SK-N-MC (cell line): ENCODE data around the gene AIM2.
A peak's percentile ranks its signal among the peaks of the same experiment; 100 is the strongest.

Source experiments
- DNase-seq: peaks from one replicate; pipeline ENCODE4 v3.0.0-alpha.2; 2011; ENCODE audit warnings: low read depth, low spot score
- H3K27ac ChIP-seq: fragments of 200-600 bp; sonication (generic); 2 replicates; pipeline ENCODE4 v1.5.1; 2016; ENCODE audit warnings: mixed run types
- H3K36me3 ChIP-seq: fragments of 200-600 bp; sonication (generic); 2 replicates; pipeline ENCODE4 v1.6.1; 2017; ENCODE audit warnings: antibody characterized with exemption, low read length, mixed read lengths; ENCODE audit not compliant: insufficient read depth
- H3K4me3 ChIP-seq: fragments of 200-600 bp; sonication (generic); 2 replicates; pipeline ENCODE4 v1.5.1; 2016
- H3K9ac ChIP-seq: fragments of 200-600 bp; sonication (generic); 2 replicates; pipeline ENCODE4 v1.8.0; 2017; ENCODE audit warnings: mixed run types, mixed read lengths; ENCODE audit not compliant: insufficient read length
- H3K9me3 ChIP-seq: fragments of 200-600 bp; sonication (generic); 2 replicates; pipeline ENCODE4 v1.6.1; 2017; ENCODE audit warnings: low read depth, mild to moderate bottlenecking, antibody characterized with exemption, low read length, moderate library complexity, mixed read lengths
- EZH2 ChIP-seq: fragments of 200-600 bp; sonication (generic); IDR thresholded peaks from one replicate; pipeline ENCODE4 v1.6.1; 2017; ENCODE audit warnings: antibody characterized with exemption
- FOXP2 ChIP-seq: optimal IDR thresholded peaks from 2 replicates; pipeline ENCODE3; 2011; ENCODE audit warnings: mild to moderate bottlenecking, moderate library complexity; ENCODE audit not compliant: insufficient read depth; ENCODE audit errors: extremely low read length, control extremely low read depth
- POLR2AphosphoS5 ChIP-seq: IDR thresholded peaks from 2 replicates; pipeline ENCODE4 v1.6.1; 2012; ENCODE audit warnings: mild to moderate bottlenecking, low read depth, low read length, borderline replicate concordance

The AIM2 gene

DNA sequence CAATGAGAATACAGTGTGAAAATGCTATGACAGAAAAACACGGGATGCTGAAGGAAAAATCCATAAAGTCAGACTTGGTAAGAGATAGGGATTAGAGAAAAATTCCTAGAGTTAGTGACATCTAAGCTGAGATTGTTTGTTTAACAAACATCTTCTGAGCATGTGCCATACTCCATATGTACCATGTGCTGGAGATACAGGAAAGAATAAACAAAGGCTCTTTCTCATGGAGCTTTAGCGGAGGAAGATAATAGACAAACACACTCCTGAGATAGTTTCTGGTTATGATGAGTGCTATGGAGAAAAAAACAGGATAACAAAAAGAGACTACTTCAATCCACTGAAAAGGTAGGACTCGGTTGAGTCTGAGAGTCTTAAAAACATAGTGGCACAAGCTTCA is 22.0 kb upstream of the AIM2 start:
- Histone ChIP-seq H3K36me3 (no peaks in the 10 kb centered on the region), H3K4me3 (no peak overlapping the region), H3K27ac (no peak overlapping the region), H3K9ac (no peak overlapping the region), H3K9me3 (no peaks in the 10 kb centered on the region)
- no peak for DNase-seq
- TF ChIP-seq FOXP2 (no peak), POLR2AphosphoS5 (no peak), EZH2 (no peak)

DNA sequence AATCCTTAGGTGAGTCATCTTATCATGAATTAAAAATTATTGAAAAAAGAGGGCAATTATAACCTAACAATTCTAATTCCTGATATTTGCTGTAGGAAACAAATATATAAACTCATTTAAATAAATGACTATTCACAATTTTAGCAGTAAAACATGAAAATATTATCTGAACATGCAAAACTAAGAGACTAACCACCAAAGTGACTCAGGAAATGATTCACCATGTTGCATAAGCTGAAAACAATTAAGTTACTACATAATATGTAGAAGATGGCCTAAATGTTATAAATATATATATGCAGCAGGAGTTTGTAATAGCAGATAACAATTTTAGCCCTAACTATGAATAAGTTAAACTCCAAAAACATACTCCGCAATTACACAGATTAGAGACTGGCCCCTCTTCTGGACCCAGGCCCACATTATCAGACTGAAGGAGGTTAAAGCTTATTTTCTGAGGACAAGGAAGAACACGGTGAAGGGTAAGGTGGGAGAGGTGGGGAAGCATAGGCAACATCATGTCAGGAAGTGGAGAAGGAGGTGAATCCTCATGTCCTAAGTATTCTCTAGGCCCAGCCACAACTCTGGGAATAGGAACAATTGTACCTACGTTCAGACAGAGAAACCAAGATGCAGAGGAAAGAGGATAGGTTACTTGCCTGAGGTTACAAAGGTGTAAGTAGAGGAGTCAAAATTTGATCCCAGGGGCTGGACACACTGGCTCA is 15.6 kb upstream of the AIM2 start:
- no peak overlapping the region for H3K27ac ChIP-seq
- H3K4me3 ChIP-seq, result no peak overlapping the region
- no peaks in the 10 kb centered on the region for H3K36me3 ChIP-seq
- DNase-seq, result peak; percentile 59
- no peaks in the 10 kb centered on the region for H3K9me3 ChIP-seq
- TF ChIP-seq EZH2 (no peak), POLR2AphosphoS5 (no peak), FOXP2 (no peak)
- H3K9ac ChIP-seq, result no peak overlapping the region

DNA sequence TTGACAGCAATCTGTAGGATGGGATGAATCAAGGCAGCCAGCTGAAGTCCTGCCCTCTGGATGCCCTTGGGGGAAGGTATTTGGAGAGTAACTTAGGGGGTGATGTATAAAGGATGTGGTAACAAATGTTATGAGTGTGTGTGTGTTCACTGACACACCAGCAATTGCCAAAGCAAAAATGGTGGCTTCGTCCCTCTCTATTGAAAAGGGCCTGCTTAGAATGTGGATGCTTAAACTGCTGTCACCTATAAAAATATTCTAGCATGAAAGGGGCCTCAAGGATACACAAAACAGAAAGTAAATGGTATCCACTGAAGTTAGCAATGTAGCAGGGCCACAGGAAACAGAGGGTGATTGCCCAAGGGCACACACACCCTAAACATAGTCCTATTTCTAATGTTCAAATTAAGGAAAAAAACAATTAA is 15.1 kb upstream of the AIM2 start:
- Histone ChIP-seq H3K27ac (no peak overlapping the region), H3K9ac (no peak overlapping the region), H3K4me3 (no peak overlapping the region), H3K36me3 (no peaks in the 10 kb centered on the region), H3K9me3 (no peaks in the 10 kb centered on the region)
- peak; percentile 47 for DNase-seq
- TF ChIP-seq EZH2 (no peak), FOXP2 (no peak), POLR2AphosphoS5 (no peak)

DNA sequence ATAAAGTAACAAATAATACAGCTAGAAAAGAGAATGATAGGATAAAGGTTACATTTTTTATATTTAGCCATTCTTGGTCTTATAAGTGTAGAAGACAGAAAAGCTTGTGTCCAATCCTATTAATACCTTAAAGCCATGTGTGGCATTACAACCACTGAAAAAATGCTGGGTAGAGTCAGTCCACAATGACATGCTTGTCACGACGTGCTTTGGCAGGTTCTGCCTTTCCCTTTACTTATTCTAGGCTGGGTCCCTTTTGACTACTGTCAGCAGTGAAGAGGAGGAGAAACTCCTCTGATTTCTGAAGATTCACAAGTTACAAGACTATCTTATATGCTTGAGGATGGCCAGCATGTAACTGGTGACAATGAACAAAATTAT is 14.6 kb upstream of the AIM2 start:
- Histone ChIP-seq H3K36me3 (no peaks in the 10 kb centered on the region), H3K9ac (no peak overlapping the region), H3K27ac (no peak overlapping the region), H3K9me3 (no peaks in the 10 kb centered on the region), H3K4me3 (no peak overlapping the region)
- no peak for DNase-seq
- TF ChIP-seq POLR2AphosphoS5, result no peak

DNA sequence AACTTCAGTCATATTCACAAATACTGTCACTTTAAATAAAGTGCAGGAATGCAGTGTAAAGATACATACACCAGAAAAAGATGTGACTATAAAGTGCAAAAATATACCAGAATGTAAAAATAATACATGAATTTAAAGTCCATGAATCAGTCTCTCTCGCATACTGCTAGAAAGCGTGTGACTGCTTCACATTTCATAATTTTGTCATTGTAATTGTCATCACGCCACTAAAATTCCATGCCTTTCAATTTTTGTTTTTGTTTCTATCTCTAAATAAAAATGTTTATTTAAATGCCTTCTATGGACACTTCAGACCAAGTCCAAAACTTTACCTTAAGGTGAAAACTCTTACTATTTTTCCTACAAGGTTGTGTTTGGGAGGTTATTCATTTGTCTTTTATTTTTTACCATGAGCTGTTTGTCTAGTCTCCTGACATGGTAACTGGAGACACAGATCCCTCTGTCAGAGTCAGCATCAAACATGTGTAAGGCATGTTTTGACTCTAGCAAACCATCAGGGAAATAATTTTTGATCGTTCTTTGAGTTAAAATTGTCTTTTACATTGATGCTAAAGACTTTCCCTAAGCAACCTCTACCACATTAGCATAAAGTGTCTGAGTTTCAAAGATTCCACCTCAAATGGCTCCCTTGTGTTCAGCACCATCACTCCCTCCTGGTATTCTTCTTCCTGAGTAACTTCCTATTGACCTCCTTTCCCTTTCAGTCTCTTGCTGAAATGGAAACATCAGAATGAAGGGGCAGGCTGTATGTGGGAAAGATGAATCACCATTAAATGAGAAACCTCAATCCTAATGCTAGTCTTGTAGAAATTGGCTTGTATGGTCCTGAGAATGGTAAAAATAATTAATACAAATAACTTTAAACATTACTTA is 14.0 kb upstream of the AIM2 start:
- no peaks in the 10 kb centered on the region for H3K9me3 ChIP-seq
- no peak for TF ChIP-seq EZH2
- no peak for TF ChIP-seq FOXP2
- no peak for TF ChIP-seq POLR2AphosphoS5
- no peak overlapping the region for H3K9ac ChIP-seq
- no peak for DNase-seq
- H3K4me3 ChIP-seq, result no peak overlapping the region
- H3K27ac ChIP-seq, result no peak overlapping the region
- no peaks in the 10 kb centered on the region for H3K36me3 ChIP-seq

DNA sequence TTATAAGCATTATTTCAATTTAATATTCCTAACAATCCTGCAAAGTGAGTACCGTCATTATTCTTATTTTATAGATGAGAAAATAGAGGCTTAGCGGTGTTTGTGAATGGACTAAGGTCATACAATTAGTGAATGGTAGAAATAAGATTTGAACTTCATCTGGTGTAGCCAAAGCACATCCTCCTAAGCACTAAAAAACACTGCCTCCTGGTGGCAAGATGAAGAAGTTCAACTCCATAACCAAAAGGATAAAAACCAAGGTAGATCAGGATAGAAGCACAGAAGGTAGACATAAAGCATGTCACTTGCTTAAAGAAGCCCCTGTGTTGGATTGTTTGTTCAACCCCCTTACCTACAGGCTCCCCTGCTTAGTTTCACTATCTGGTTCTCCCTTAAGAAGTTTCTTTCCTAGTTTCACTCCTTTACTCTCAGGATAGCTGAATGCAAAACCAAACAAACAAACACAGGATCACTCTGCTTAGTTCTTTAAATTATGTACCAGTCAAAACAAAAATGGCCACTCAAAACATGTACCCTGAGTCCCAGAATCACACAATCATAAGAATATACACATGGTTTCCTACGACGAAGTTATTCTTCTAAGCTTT is 12.7 kb upstream of the AIM2 start:
- no peak for DNase-seq
- H3K4me3 ChIP-seq, result no peak overlapping the region
- H3K27ac ChIP-seq, result no peak overlapping the region
- TF ChIP-seq EZH2 (no peak), FOXP2 (no peak), POLR2AphosphoS5 (no peak)
- no peaks in the 10 kb centered on the region for H3K36me3 ChIP-seq
- no peaks in the 10 kb centered on the region for H3K9me3 ChIP-seq
- no peak overlapping the region for H3K9ac ChIP-seq

DNA sequence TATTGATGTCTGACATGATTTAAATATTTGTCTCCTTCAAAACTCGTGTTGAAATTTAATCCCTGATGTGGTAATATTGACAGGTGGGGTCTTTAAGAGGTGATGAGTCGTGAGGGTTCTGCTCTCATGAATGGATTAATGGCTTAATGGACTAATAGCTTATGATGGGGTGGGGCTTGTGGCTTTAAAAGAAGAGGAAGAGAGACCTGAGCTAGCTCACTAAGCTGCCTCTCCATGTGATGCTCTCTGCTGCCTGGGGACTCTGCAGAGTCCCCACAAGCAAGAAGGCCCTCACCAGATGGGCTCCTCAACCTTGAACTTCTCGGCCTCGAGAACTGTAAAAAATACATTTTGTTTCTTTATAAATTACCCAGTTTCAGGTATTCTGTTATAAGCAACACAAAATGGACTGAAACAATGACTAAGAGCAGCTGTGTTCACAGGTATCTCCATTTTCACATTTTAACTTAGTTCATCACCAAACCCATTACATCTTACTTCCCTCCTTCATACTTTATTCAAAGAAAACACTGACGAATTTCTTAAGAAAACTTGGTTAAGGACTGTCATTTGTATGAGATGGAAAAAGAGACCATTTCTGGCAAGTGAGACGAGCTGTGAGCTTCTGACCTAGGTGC is 12.1 kb upstream of the AIM2 start:
- H3K27ac ChIP-seq, result no peak overlapping the region
- no peak for DNase-seq

DNA sequence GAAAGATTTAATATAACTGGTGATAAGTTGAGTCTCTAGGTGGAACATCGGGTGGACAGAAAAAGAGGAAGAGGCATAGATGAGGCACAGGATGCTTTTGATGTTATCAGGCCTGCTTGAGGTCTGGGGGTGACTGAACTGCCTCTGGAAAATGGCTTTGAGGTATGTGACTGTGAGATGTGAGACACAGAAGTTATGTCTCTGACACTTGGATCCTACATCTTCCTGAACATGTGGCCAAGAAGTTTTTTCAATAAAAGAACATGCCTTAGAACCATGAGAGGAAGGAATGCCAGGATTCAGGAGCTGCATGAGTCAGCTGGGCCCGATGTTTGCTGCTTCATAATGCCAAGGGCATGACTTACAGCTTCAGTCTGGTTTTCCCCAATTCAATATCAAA is 11.5 kb upstream of the AIM2 start:
- Histone ChIP-seq H3K27ac (no peak overlapping the region), H3K9ac (no peak overlapping the region), H3K4me3 (no peak overlapping the region), H3K36me3 (no peaks in the 10 kb centered on the region), H3K9me3 (no peaks in the 10 kb centered on the region)
- TF ChIP-seq FOXP2 (no peak), EZH2 (no peak), POLR2AphosphoS5 (no peak)
- no peak for DNase-seq

More for the DNA sequence above, 12.1 kb upstream of the AIM2 start:
- H3K9me3 ChIP-seq, result no peaks in the 10 kb centered on the region
- H3K9ac ChIP-seq, result no peak overlapping the region
- no peaks in the 10 kb centered on the region for H3K36me3 ChIP-seq
- H3K4me3 ChIP-seq, result no peak overlapping the region
- no peak for TF ChIP-seq FOXP2
- TF ChIP-seq POLR2AphosphoS5, result no peak
- TF ChIP-seq EZH2, result no peak
